Measurements from ENCODE around the gene PRL. TPM values are rescaled to one million over a fixed set of nuclear protein-coding genes. Genes with fewer than 3 reads are reported as not detected.

Gene PRL
- total RNA-seq, 1 experiment from 2014 or later: not detected

DNA sequence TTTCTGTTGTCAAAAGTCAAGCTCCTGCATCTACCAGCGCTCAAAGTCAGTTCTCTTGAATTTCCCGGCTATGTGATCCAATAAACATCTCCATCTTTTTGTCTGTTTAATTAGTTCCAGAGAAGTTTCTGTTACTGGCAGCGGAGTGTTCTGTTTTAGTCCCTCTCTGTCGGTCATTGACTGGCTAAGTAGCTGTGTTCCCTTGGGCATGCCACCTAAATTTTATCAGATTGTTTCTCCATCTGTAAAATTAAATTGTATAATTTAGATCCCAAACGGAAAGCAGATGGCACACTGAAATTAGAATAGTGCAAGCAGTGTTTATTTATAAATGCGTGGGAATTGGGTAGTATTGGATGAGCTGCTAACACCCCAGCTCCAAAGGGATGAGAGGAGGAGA is 29.7 kb upstream of the PRL start:
- no peak overlapping the region for H3K4me3 Mint-ChIP-seq
- no peak overlapping the region for H4K8ac ChIP-seq (replicated peaks; ENCODE audit: insufficient read length, low read depth, low read length)
- no peak overlapping the region for H3K4me2 ChIP-seq (ENCODE audit: insufficient read depth, insufficient read length, low read length)
- no peak overlapping the region for H3K27ac Mint-ChIP-seq
- no peak overlapping the region for H3K14ac ChIP-seq (ENCODE audit: insufficient read depth, low read length)
- no peak overlapping the region for H3K18ac ChIP-seq (ENCODE audit: insufficient read length, low read depth, low read length)
- no peaks in the 10 kb centered on the region for H3K4me1 Mint-ChIP-seq
- no peaks in the 10 kb centered on the region for H4K20me1 ChIP-seq (ENCODE audit: control insufficient read depth, insufficient read depth, insufficient read length)
- no peak overlapping the region for H2BK20ac ChIP-seq (ENCODE audit: low read depth, low read length, poor library complexity, severe bottlenecking)
- H3K23me2 ChIP-seq (ENCODE audit: insufficient read length, low read depth, low read length, poor library complexity, severe bottlenecking): no peaks in the 10 kb centered on the region
- H3K27ac ChIP-seq (ENCODE audit: insufficient read length, low read depth, low read length): no peak overlapping the region
- no peaks in the 10 kb centered on the region for H3K79me1 ChIP-seq (ENCODE audit: insufficient read depth, low read depth, low read length, poor library complexity, severe bottlenecking)
- TF ChIP-seq, protein P1, sequence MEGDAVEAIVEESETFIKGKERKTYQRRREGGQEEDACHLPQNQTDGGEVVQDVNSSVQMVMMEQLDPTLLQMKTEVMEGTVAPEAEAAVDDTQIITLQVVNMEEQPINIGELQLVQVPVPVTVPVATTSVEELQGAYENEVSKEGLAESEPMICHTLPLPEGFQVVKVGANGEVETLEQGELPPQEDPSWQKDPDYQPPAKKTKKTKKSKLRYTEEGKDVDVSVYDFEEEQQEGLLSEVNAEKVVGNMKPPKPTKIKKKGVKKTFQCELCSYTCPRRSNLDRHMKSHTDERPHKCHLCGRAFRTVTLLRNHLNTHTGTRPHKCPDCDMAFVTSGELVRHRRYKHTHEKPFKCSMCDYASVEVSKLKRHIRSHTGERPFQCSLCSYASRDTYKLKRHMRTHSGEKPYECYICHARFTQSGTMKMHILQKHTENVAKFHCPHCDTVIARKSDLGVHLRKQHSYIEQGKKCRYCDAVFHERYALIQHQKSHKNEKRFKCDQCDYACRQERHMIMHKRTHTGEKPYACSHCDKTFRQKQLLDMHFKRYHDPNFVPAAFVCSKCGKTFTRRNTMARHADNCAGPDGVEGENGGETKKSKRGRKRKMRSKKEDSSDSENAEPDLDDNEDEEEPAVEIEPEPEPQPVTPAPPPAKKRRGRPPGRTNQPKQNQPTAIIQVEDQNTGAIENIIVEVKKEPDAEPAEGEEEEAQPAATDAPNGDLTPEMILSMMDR (conservative IDR thresholded peaks at IDR 0.05): no peak
- no peaks in the 10 kb centered on the region for H3K9me3 Mint-ChIP-seq
- H3K9ac ChIP-seq (ENCODE audit: extremely low read depth, insufficient read length, low read length): no peak overlapping the region
- no peaks in the 10 kb centered on the region for H3K9me3 ChIP-seq (ENCODE audit: control insufficient read depth, low read depth, low read length)
- DNase-seq: no peak
- H2BK15ac ChIP-seq (ENCODE audit: low read depth, low read length): no peak overlapping the region
- no peak overlapping the region for H3T11ph ChIP-seq (ENCODE audit: low read length)
- H3K79me2 ChIP-seq (ENCODE audit: insufficient read depth, low read length): no peaks in the 10 kb centered on the region
- no peaks in the 10 kb centered on the region; a peak in 1 of 7 replicates for H3K36me3 Mint-ChIP-seq (ENCODE audit: insufficient read depth in 1 of 3, low read depth in 3 of 3)
- H2BK120ac ChIP-seq (ENCODE audit: low read depth, low read length, poor library complexity, severe bottlenecking): no peak overlapping the region
- H3K23ac ChIP-seq (ENCODE audit: insufficient read length, low read depth, low read length): no peak overlapping the region
- no peak overlapping the region for H3K4ac ChIP-seq (ENCODE audit: low read depth, low read length)
- no peak overlapping the region for H2AFZ ChIP-seq (ENCODE audit: low read length)
- H3K27me3 Mint-ChIP-seq (ENCODE audit: low read depth): no peaks in the 10 kb centered on the region
- no peaks in the 10 kb centered on the region for H3K4me1 ChIP-seq (ENCODE audit: insufficient read depth, low read length)
- no peak overlapping the region for H4K91ac ChIP-seq (ENCODE audit: insufficient read length, low read depth, low read length)
- H3K27me3 ChIP-seq (ENCODE audit: insufficient read depth, low read length): no peaks in the 10 kb centered on the region
- no peak overlapping the region for H2BK12ac ChIP-seq (ENCODE audit: insufficient read length, low read depth, low read length)
- WGBS (ENCODE audit: extremely low coverage, insufficient read length, low lambda C conversion rate): no CpG with 5 or more reads among the region's 6 CpGs
- H3K56ac ChIP-seq (ENCODE audit: insufficient read length, low read depth, low read length): no peak overlapping the region
- no peak overlapping the region for H2BK5ac ChIP-seq (ENCODE audit: insufficient read length, low read length)
- no peak overlapping the region for H4K5ac ChIP-seq (ENCODE audit: insufficient read length, low read depth, low read length)
- H2AK5ac ChIP-seq (ENCODE audit: insufficient read length, low read length): no peak overlapping the region

All from H9 (cell line).